Fibroblast of villous mesenchyme (primary cell): ENCODE results near the gene RAB22A. TPM values are rescaled to one million over a fixed set of nuclear protein-coding genes. Genes with fewer than 3 reads are reported as not detected.
A peak's percentile ranks its signal among the peaks of the same experiment; 100 is the strongest.
"Not testable (repeated sequence)": the region's sequence is repeated elsewhere in the genome, so short reads cannot be mapped to it uniquely, and the experiment has no call there.

ENCODE experiments used
- DNase-seq: peaks from one replicate; pipeline ENCODE4 v3.0.0-alpha.2; 2010; ENCODE audit warnings: low read depth
- H3K4me3 ChIP-seq: 2 replicates; pipeline ENCODE4 v1.5.1; 2011; ENCODE audit warnings: low read depth, mild to moderate bottlenecking, low read length
- CTCF ChIP-seq: IDR thresholded peaks from 2 replicates; pipeline ENCODE4 v1.5.1; 2012; ENCODE audit warnings: low read depth, mild to moderate bottlenecking, low read length; ENCODE audit not compliant: insufficient read depth
- total RNA-seq: library from RNA; depleted of rRNA; stranded (reverse); fragments of >200 nt; gene quantifications from 2 replicates; pipeline ENCODE4 v1.2.3, GENCODE V29; 2012

RAB22A gene
- total RNA-seq, 1 donor = 20.7 TPM

- TF ChIP-seq CTCF = no peak
- no peak overlapping the region for H3K4me3 ChIP-seq
- DNase-seq = no peak
These were observed 63.3 kb downstream of the RAB22A start for GRCh38 chr20:58372806-58373205.

- H3K4me3 ChIP-seq, DNase-seq: not testable (repeated sequence)
These were observed 63.8 kb downstream of the RAB22A start for GRCh38 chr20:58373296-58373695.

GRCh38 chr20:58374027-58374850, 64.7 kb downstream of the RAB22A start:
- no peak for DNase-seq
- no peak overlapping the region for H3K4me3 ChIP-seq
- no peak for TF ChIP-seq CTCF

- no peak overlapping the region for H3K4me3 ChIP-seq
- peak; percentile 12 for DNase-seq
- TF ChIP-seq CTCF = no peak
These were observed 65.6 kb downstream of the RAB22A start for GRCh38 chr20:58374906-58375758.

- no peak overlapping the region for H3K4me3 ChIP-seq
- DNase-seq = no peak
- no peak for TF ChIP-seq CTCF
These were observed 66.3 kb downstream of the RAB22A start for GRCh38 chr20:58375759-58376352.

GRCh38 chr20:58377017-58377416, 67.5 kb downstream of the RAB22A start:
- no peak for DNase-seq
- TF ChIP-seq CTCF = no peak

More at GRCh38 chr20:58377017-58377416, 67.5 kb downstream of the RAB22A start:
- H3K4me3 ChIP-seq = no peak overlapping the region
